GM12891 (cell line): ENCODE measurements around the gene ATP5PO.

Experiments used
- DNase-seq: peaks from one replicate; pipeline ENCODE4 v3.0.0; 2011; ENCODE audit warnings: low spot score; ENCODE audit not compliant: insufficient read length
- FAIRE-seq: peaks from 2 replicates; lab custom pipeline; 2011; peaks lifted over from hg19 to GRCh38; lab: Jason Lieb, UNC
- PAX5 ChIP-seq: IDR thresholded peaks from 2 replicates; pipeline ENCODE4 v1.6.1; 2011; ENCODE audit warnings: low read length, moderate library complexity, mild to moderate bottlenecking; ENCODE audit not compliant: insufficient read depth, severe bottlenecking
- POLR2A ChIP-seq: IDR thresholded peaks from 2 replicates; pipeline ENCODE4 v1.6.1; 2011; ENCODE audit warnings: low read depth, low read length, control low read depth
- POLR2AphosphoS5 ChIP-seq: IDR thresholded peaks from 2 replicates; pipeline ENCODE4 v1.6.1; 2011; ENCODE audit warnings: low read depth, low read length, control low read depth
- POU2F2 ChIP-seq: IDR thresholded peaks from 2 replicates; pipeline ENCODE4 v1.6.1; 2011; ENCODE audit warnings: low read depth, mild to moderate bottlenecking, control low read depth, low read length, moderate library complexity
- SPI1 ChIP-seq: IDR thresholded peaks from 2 replicates; pipeline ENCODE4 v1.6.1; 2011; ENCODE audit warnings: low read depth, low read length, control low read depth
- TAF1 ChIP-seq: IDR thresholded peaks from 2 replicates; pipeline ENCODE4 v1.6.1; 2011; ENCODE audit warnings: low read depth, low read length, control low read depth

Gene ATP5PO

DNA sequence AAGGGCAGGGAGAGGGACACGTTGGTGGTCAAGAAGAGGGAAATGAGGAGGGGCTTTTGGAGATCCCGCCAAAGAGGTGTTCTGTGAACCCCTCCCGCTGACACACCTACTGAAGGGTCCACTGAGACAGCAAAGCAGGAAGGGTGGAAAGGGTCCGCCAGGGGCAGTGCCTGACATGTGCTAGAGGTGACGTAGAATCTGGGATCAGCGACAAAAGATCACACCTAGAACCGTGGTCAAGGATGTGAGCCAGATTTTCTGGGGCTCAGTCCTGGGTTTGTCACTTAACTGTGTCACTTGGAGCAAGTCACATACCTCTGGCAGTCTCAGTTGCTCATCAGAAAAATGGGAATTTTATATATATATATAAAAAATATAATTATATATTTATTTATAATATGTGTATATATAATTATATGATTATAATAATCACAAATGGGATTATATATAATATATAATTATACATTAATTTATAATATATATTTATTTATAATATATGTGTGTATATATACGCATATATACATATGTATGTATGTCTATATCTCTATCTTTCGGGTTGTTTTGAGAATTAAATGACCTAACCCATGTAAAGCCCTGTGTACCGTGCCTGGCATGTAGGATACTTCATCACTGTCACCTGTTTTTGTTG, 35.0 kb upstream of the ATP5PO start:
- DNase-seq: no peak
- FAIRE-seq: no peak
- TF ChIP-seq POLR2AphosphoS5 (no peak), TAF1 (no peak)

DNA sequence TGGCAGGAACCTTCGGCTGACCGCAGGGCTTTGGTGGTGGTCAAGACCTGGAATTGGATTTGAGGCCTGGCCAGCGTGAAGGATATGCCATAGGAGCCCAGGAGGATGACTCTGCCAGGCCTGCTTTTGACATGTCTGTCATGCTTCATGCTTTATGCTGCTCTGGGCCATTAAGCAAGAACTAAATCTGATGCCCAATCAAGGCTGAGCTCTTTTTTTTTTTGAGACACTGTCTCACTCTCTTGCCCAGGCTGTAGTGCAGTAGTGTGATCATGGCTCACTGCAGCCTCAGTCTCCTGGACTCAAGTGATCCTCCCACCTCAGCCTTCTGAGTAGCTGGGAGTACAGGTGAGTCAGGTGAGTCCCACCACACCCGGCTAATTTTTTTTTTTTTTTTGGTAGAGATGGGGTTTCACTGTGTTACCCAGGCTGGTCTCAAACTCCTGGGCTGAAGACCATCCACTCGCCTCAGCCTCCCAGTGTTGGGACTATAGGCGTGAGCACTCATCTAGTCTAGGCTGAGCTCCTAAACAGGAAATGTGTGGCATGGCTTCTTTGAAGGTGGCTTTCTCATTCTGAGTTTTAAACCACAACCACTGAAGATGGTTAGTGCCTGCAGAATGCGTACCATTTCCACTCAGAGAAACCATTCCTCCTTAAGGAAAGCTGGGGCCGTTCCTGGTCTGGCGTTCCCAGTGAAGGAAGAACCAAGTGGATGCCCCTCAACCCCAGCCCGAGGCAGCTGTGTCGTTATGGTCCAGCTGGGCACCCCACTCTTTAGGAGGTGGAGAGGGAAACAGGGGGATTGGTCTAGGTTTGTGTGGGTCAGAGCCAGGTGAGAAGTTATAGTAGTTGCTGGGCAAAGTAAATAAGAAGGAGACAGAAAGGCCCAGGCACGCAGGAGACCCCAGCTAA, 34.2 kb upstream of the ATP5PO start:
- peak; percentile 64 for FAIRE-seq
- TF ChIP-seq TAF1 (no peak), SPI1 (no peak), POLR2A (no peak), PAX5 (no peak), POLR2AphosphoS5 (no peak), POU2F2 (no peak)
- no peak for DNase-seq

DNA sequence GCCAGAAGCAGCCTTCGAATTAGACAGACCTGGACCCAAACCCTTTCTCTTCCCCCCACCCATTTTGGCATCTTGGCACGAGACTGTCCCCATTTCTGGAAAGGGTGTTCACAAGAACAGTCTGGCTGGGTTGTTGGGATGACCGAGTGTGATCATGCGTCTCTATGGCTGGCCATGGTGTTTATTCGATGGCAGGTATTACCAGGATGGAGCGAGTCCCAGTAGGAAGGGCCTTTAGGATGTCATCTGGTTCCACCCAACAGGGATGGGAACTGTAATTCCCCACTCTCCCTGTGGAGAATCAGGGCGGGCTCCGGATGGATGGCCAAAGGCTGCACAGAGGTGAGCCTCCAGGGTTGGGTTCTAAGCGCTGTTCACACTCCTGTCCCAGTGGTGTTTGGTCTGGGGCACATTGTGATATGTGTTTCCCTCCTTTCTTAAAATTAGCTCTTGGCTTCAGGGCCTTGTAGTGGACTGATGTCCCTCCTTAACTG, 33.4 kb upstream of the ATP5PO start:
- TF ChIP-seq POU2F2 (no peak), SPI1 (no peak), PAX5 (no peak), TAF1 (no peak; the same call in 1 of the 2 replicates), POLR2AphosphoS5 (peak; percentile 1; the same call in 1 of the 2 replicates)
- FAIRE-seq: peak; percentile 26
- DNase-seq: no peak

DNA sequence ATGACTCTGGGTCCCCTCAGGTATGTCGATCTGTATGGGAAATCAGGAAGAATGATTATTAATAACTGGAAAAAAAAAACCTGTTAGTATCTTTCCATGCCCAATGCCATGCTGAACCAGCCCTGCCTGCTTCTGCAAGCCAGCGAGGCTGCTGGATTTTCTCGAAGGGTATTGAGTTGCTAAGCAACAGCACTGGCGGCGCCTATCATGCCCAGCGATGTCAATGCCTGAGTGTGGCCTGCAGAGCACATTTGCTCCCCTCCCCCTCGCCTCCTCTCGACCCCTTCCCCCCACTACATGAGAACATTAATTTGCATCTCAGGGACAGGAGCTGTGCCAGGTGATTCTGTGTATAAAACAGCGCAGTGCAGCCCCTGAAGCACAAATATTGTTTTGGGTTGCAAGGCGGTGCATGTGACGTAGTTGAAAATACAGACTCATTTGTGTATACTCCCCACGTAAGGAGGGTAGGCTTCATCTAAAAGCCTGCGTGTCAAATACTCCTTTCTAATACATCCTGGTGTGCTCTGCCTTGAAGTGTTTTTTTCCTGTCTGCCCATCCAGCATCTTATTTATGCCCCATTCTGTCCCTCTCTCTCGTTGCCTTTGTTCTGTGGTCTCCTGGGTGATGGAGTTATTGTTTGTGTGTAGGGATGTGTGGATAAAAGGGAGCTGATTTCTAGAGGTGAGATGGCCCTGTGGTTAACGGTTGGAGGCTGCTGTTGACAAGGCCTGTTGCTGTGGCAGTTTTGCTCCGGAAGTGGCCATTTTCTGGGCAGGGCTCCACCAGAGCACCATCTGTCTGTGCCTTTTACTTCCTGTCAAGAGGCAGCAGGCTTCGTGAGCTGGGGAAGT, 32.7 kb upstream of the ATP5PO start:
- DNase-seq: no peak
- TF ChIP-seq SPI1 (peak; percentile 71), TAF1 (peak; percentile 68; the same call in 1 of the 2 replicates), POU2F2 (peak; percentile 85; the same call in 1 of the 2 replicates), PAX5 (no peak), POLR2A (peak; percentile 31; the same call in 1 of the 2 replicates), POLR2AphosphoS5 (peak; percentile 69)
- peak; percentile 96 for FAIRE-seq

DNA sequence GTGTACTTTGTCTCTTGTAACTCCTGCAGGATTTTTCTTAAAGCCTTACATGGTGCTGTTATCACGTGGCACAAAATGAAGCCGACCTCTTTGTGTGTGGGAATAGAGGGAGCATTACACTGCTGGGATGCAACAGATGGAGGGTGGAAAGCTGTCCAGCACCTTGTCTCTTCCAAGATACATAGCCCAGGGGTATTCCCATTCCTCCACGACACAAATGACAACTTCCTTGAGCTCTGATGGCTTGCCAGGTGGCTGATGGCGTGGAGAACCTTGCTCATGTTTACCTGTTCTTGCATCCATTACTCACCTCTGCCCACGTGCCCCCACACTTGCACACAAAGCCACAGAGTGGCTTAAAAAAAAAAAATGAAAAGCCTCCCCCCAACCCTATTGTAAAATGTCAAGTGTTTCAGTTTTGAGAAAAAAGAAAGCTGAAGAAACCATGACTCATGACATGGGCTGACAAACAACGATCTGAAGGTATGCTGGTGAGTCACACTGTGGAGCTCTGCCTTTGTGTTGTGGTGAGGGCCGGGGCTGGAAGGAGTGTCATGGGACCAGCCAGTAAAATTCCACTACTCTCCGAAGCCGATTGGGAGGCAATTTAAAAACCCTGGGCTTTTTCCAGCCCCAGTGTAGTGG, 32.0 kb upstream of the ATP5PO start:
- DNase-seq (no peak), FAIRE-seq (peak; percentile 88)
- TF ChIP-seq TAF1: peak; percentile 48; the same call in 1 of the 2 replicates
- no peak for TF ChIP-seq SPI1
- peak; percentile 30; the same call in 1 of the 2 replicates for TF ChIP-seq POU2F2
- no peak for TF ChIP-seq PAX5
- TF ChIP-seq POLR2AphosphoS5: 0 out of 2 replicates have a peak, but pooled peaks have one; percentile 27
- TF ChIP-seq POLR2A: peak; percentile 11; the same call in 1 of the 2 replicates

DNA sequence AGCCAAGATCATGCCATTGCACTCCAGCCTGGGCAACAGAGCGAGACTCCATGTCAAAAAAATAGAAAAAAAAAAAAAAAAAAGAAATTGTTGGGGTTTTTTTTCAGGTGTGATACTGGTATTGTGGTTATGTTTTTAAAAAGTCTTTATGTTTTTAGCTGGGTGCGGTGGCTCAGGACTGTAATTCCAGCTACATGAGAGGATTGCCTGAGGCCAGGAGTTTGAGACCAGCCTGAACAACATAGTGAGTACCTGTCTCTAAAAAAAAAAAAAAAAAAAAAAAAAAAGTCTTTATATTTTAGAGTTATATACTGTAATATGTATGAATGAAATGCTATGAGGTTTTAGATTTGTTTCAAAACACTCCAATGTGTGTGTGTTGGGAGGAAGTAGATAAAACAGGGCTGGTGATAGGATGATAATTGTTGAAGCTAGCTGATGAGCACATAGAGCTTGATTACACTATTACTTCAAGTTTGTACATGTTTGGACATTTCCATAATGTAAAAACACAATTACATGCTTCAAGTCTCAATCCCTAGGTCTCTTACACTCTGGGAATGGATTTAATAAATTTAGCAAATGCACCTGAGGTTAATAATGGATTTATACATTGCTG, 30.2 kb upstream of the ATP5PO start:
- TF ChIP-seq SPI1: no peak
- no peak for TF ChIP-seq TAF1
- no peak for TF ChIP-seq POLR2AphosphoS5
- no peak for TF ChIP-seq PAX5
- TF ChIP-seq POLR2A: no peak
- TF ChIP-seq POU2F2: no peak
- FAIRE-seq: no peak

DNA sequence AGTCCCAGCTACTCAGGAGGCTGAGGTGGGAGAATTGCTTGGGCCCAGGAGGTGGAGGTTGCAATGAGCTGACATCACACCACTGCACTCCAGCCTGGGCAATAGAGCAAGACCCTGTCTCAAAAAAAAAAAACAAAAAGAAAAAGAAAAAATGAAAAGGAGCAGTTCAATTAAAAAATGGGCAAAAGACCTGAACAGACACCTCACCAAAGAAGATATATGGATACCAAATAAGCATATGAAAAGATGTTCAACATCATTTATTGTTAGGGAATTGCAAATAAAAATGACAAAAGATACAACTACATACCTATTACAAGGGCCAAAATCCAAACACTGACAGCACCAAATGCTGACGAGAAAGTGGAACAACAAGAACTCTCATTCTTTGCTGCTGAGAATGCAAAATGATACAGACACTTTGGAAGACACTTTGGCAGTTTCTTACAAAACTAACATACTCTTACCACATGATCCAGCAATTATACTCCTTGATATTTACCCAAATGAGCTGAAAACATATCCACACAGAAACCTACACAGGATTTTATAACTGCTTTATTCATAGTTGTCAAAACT, 28.7 kb upstream of the ATP5PO start:
- FAIRE-seq: no peak
- DNase-seq: no peak
- TF ChIP-seq POLR2AphosphoS5 (no peak), PAX5 (no peak), POU2F2 (no peak), SPI1 (no peak), POLR2A (no peak), TAF1 (no peak)

More for the DNA sequence above, 30.2 kb upstream of the ATP5PO start:
- no peak for DNase-seq
